Nephron (organoid): ENCODE data around the gene ARGLU1.
A peak's percentile ranks its signal among the peaks of the same experiment; 100 is the strongest.

Experiments used
- H3K27ac Mint-ChIP-seq, 3 experiments: 2 replicates each; pipeline ENCODE4 v1.8.0; 2020; ENCODE audit warnings: mixed read lengths in 3 of 3, mild to moderate bottlenecking in 2 of 3, moderate library complexity in 1 of 3
- H3K27me3 Mint-ChIP-seq: 2 replicates; pipeline ENCODE4 v1.8.0; 2021; ENCODE audit warnings: low read depth, mild to moderate bottlenecking, moderate library complexity, mixed read lengths
- H3K36me3 Mint-ChIP-seq: 2 replicates; pipeline ENCODE4 v1.8.0; 2020; ENCODE audit warnings: low read depth, mixed read lengths
- H3K4me1 Mint-ChIP-seq: 2 replicates; pipeline ENCODE4 v1.8.0; 2020; ENCODE audit warnings: mixed read lengths
- H3K4me3 Mint-ChIP-seq, 3 experiments: 2 replicates each; pipeline ENCODE4 v1.8.0; 2020; ENCODE audit warnings: mild to moderate bottlenecking in 3 of 3, mixed read lengths in 3 of 3, moderate library complexity in 2 of 3
- H3K9me3 Mint-ChIP-seq: 2 replicates; pipeline ENCODE4 v1.8.0; 2020; ENCODE audit warnings: mixed read lengths
- CTCF ChIP-seq, 3 experiments: fragments of 200-600 bp; sonication (generic); IDR thresholded peaks; one replicate each; pipeline ENCODE4 v1.5.0; 2021; ENCODE audit warnings: antibody characterized with exemption in 3 of 3; ENCODE audit not compliant: unreplicated experiment in 3 of 3

Gene ARGLU1

GRCh38 chr13:106533101-106533942 lies 34.6 kb downstream of the ARGLU1 start:
- no peaks in the 10 kb centered on the region for H3K9me3 Mint-ChIP-seq
- peak; percentile 51 to 84 (median 61) for TF ChIP-seq CTCF (IDR thresholded peaks at IDR 0.05; ENCODE audit: unreplicated experiment in 3 of 3)
- peak overlapping the region; percentile 94 to 96 (median 95) for H3K4me3 Mint-ChIP-seq
- H3K4me1 Mint-ChIP-seq = peaks cover 40% of the 10 kb centered on the region
- H3K36me3 Mint-ChIP-seq = peaks cover 3% of the 10 kb centered on the region
- H3K27ac Mint-ChIP-seq = peak overlapping the region; percentile 96 to 97 (median 96)
- peaks cover 17% of the 10 kb centered on the region for H3K27me3 Mint-ChIP-seq

DNA sequence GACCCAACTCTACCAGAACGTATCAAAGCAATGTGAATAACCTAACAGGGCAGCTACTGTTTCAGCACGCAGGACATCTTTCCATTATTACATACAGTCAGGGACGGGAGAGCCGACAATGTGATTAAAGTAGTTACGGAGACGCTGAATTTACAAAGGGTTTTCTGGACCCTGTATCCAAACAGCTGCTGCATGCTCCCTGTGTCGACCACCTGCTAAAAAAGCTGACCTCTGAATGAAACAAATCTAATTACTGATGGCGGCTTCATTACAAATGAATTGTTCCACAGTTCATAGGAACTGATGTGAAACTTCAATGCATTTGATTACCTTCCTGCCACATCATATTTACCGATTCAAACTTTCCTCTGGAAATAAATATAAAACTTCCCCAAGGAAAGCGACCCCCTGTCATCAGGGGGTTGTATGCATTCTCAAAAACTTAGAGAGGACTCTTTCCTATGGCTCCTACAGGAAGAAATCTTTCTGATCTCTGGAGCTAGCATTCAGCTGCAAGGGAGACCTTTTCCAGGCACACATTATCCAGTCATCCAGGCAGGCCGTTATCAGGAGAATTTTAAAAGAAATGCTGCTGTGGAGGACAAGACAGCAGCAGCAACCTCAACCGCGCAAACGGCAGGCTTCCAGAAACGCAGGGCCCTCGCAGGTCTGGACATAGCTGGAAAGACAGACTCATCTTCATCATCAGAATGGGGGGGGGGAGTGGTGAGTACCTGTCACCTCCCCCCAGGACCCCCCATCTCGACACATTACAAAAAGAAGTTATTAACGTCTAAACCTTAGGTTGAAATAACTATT lies 35.6 kb downstream of the ARGLU1 start:
- Mint-ChIP-seq H3K27me3 (peaks cover 17% of the 10 kb centered on the region), H3K4me3 (peak overlapping the region; percentile 94 to 96 (median 95)), H3K36me3 (peaks cover 3% of the 10 kb centered on the region), H3K9me3 (no peaks in the 10 kb centered on the region), H3K27ac (peak overlapping the region; percentile 96 to 97 (median 96)), H3K4me1 (peaks cover 44% of the 10 kb centered on the region)
- no peak for TF ChIP-seq CTCF (IDR thresholded peaks at IDR 0.05; ENCODE audit: unreplicated experiment in 3 of 3)

- no peaks in the 10 kb centered on the region for H3K9me3 Mint-ChIP-seq
- H3K4me3 Mint-ChIP-seq = peak overlapping the region; percentile 94 to 96 (median 95)
- TF ChIP-seq CTCF (IDR thresholded peaks at IDR 0.05; ENCODE audit: unreplicated experiment in 3 of 3) = no peak
- H3K27ac Mint-ChIP-seq = peak overlapping the region; percentile 91 to 97 (median 96)
- H3K4me1 Mint-ChIP-seq = peaks cover 48% of the 10 kb centered on the region
- H3K27me3 Mint-ChIP-seq = peaks cover 21% of the 10 kb centered on the region
- H3K36me3 Mint-ChIP-seq = peaks cover 3% of the 10 kb centered on the region
These were observed 36.9 kb downstream of the ARGLU1 start for GRCh38 chr13:106530980-106531481.

GRCh38 chr13:106530171-106530851 lies 37.6 kb downstream of the ARGLU1 start:
- H3K4me3 Mint-ChIP-seq = peak overlapping the region; percentile 94 to 96 (median 95)
- peaks cover 3% of the 10 kb centered on the region for H3K36me3 Mint-ChIP-seq
- H3K9me3 Mint-ChIP-seq = no peaks in the 10 kb centered on the region
- peaks cover 23% of the 10 kb centered on the region for H3K27me3 Mint-ChIP-seq
- H3K27ac Mint-ChIP-seq = peak overlapping the region; percentile 90 to 96 (median 91)
- H3K4me1 Mint-ChIP-seq = peaks cover 48% of the 10 kb centered on the region
- TF ChIP-seq CTCF (IDR thresholded peaks at IDR 0.05; ENCODE audit: unreplicated experiment in 3 of 3) = no peak

DNA sequence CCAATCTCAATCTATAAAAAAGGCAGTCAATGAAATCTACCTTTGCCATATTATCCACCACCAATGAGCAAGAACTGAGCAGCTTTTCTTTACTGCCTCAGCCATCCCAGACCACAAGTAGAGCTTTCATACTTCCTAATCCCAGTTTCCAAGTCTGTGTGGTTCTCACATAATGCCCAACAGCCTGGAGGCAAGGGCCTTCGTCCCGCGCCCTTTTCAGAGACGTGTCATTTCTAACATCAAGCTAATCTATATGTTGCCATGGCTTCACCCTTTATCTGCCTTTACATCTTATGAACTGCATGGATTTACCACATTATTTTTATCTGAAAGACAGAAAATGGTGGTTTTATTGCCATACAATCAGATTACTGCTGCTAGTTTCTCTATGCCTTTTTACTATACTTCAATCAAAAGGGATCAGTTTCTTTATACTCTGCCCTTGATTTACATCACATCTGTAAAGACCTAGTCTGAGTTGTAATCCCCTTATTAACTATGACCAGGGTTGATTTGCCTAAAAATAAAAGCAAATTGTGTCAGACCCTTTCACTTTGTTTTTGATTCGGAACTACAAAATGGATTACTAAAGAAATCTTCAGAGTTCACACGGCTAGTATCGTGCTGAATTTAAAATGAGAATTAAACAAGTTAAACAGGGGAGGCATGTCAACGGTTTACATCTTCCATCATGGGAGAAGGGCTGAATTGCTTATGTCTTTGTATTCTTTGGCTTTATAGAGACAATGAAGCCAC lies 38.3 kb downstream of the ARGLU1 start:
- TF ChIP-seq CTCF (IDR thresholded peaks at IDR 0.05; ENCODE audit: unreplicated experiment in 3 of 3) = no peak
- no peaks in the 10 kb centered on the region for H3K9me3 Mint-ChIP-seq
- H3K27ac Mint-ChIP-seq = peak overlapping the region; percentile 90 to 96 (median 91)
- peaks cover 3% of the 10 kb centered on the region for H3K36me3 Mint-ChIP-seq
- peaks cover 50% of the 10 kb centered on the region for H3K4me1 Mint-ChIP-seq
- H3K4me3 Mint-ChIP-seq = peak overlapping the region; percentile 61 to 96 (median 95)
- H3K27me3 Mint-ChIP-seq = peaks cover 26% of the 10 kb centered on the region
